Measurements from ENCODE around the gene CCDC24.

GRCh38 chr1:43958351-43959255, 32.8 kb upstream of the CCDC24 start:
- TF ChIP-seq CTCF (IDR thresholded peaks at IDR 0.05; ENCODE audit: low read length) (no peak), EZH2 (optimal IDR thresholded peaks at IDR 0.05; ENCODE audit: low read depth, low read length) (no peak)

All from MM.1S (cell line).